AG08396 (cell line): Measurements from ENCODE around the gene FOXN3.

Experiments
- DNase-seq: peaks from one replicate; pipeline ENCODE4 v3.0.0; 2012; ENCODE audit warnings: low spot score, mixed read lengths

The FOXN3 gene

GRCh38 chr14:89359477-89360222 lies 57.4 kb downstream of the FOXN3 start:
- no peak for DNase-seq

- no peak for DNase-seq
Measured at GRCh38 chr14:89357655-89358297, 59.3 kb downstream of the FOXN3 start.

GRCh38 chr14:89356927-89357326 lies 60.1 kb downstream of the FOXN3 start:
- DNase-seq: no peak

DNA sequence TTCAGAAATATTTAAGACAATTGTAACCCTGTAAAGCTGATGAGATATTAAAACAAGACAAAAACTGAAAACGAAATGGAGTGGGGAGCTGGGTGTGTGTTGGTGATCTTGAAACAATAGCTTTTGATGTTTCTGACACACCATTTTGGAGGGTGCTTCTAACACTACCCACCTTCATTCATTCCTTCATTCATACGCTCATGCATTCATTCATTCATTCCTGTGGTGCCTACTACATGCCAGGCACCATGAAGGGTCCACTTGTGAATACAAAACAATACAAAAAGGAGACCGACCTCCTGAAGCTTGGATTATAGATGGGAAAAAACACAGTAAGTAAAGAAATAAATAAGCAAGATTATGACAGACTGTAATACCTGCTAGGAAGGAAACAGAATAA lies 60.5 kb downstream of the FOXN3 start:
- no peak for DNase-seq

DNA sequence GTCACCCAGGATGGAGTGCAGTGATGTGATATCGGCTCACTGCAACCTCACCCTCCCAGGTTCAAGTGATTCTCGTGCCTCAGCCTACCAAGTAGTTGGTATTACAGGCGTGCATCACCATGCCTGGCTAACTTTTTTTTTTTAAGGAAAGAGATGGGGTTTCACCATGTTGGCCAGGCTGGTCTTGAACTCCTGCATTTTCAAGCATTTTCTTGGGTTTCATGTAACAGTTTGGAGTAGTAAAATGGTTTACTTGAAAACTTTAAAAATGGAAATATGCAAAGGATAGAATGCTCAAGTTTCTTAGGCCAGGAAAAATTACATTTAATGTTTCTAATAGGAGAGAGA lies 63.3 kb downstream of the FOXN3 start:
- no peak for DNase-seq

DNA sequence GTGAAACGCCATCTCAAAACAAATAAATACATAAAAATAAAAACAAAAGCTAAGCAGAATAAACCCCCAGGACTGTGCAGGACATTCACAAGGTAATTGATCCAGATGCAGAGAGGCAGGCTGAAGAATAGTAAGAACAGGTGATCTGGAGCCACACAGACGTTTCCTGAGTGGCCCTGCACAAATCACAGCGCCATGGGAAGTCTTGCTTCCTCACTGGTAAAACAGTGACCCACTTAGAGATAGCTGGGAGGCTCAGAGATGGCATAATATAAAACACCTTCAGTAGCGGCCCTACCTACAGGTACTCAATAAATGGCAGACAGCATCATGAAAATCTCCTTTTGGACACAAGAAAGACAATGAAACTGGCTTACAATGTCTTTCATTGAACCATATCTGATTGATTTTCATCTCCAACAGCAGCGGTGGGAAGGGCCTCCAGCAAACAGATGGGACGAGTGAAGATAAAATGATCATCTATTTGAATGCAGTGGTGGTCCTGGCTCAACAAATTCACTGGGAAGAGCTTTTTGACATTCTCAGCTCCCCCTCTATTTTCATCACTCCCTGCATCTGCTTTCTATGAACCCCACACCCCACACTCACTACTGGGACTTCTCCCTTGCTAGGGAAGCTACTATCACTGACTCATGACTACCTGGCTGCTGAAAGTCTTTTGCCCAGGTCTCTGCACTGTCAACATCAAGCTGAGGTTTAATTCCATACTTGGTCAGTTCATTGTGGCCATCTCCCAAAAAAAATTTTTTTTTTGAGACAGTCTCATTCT lies 63.9 kb downstream of the FOXN3 start:
- DNase-seq: no peak

GRCh38 chr14:89351516-89352404 lies 65.3 kb downstream of the FOXN3 start:
- no peak for DNase-seq

DNA sequence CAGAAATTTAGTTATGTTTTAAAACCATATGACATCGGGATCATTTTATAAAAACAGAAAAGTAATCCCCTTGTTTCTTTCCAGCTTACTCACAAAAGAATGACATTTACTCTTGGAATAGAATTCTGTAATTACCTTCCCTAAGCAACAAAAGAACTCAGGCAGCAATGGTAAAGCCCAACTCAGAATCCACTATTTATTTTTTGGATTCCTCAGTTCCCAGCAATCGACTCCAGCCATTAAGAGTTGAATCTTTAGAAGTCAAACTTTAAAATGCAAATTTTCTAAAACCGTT lies 65.9 kb downstream of the FOXN3 start:
- DNase-seq: no peak

- no peak for DNase-seq
Measured at GRCh38 chr14:89350152-89350551, 66.9 kb downstream of the FOXN3 start.

- DNase-seq: no peak
Measured at GRCh38 chr14:89349171-89350008, 67.6 kb downstream of the FOXN3 start.

GRCh38 chr14:89348722-89349121 lies 68.3 kb downstream of the FOXN3 start:
- no peak for DNase-seq

GRCh38 chr14:89347885-89348284 lies 69.1 kb downstream of the FOXN3 start:
- DNase-seq: no peak

- no peak for DNase-seq
Measured at GRCh38 chr14:89344920-89345254, 72.1 kb downstream of the FOXN3 start.

GRCh38 chr14:89343356-89343755 lies 73.7 kb downstream of the FOXN3 start:
- no peak for DNase-seq

DNA sequence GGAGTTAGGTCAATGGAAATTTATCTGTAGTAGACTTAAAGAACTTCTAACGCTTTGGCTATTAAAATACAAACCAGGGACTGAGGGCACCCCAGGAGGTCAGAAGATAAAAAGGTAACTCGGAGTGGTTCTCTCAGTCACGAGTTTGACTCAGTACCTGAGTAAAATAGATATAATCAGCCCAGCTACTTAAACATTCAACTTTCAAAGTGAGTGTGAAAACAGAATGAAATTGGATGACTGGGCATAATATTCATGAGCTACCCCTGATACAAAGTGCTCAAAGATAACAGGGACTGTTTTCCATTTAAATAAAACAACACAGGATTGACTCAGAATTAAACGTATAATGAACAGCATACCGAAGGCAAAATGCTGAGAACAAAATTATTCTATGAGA lies 75.0 kb downstream of the FOXN3 start:
- DNase-seq: no peak

- DNase-seq: no peak
Measured at GRCh38 chr14:89340200-89341181, 76.5 kb downstream of the FOXN3 start.

DNA sequence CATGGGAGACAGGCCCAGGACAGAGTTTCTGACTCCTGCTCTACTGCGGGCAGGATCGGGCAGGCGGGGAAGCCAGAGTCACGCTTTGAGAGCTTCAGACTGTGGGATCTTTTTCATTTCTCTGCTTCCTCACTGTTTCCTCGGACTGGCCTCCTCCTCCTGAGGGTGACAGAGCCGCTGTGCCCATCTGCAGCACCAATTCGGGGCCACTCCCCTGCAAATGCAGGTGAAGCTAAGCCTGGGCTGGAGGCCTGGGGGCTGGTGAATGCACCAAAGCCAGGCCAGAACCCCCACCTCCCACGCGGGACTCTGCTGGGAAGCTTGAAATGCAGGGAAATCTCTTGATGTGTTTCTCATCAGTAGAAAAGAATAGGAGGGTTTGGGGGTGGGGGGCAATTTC lies 77.5 kb downstream of the FOXN3 start:
- no peak for DNase-seq

DNA sequence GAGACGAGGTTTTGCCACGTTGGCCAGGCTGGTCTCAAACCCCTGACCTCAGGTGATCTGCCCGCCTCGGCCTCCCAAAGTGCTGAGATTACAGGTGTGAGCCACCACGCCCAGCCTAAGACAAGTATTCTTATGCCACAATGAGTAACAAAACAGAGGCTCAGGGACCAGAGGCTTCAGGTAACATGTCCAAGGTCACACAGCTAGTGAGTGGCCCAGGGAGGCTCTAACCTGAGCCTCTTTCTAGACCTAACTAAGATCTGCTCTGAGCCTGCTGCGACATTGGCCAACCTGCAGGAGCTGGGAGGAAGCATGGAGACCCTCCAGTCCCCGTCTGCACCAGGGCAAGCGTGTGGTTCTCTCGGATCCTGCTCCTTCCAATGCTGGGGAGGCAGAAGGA lies 77.9 kb downstream of the FOXN3 start:
- DNase-seq: no peak

GRCh38 chr14:89336338-89336737 lies 80.7 kb downstream of the FOXN3 start:
- DNase-seq: no peak

GRCh38 chr14:89332031-89332430 lies 85.0 kb downstream of the FOXN3 start:
- no peak for DNase-seq
